OCI-LY1 (cell line): Measurements from ENCODE around the gene CCER1.
A peak's percentile ranks its signal among the peaks of the same experiment; 100 is the strongest.

Experiments
- H2AFZ ChIP-seq: fragments of 200-600 bp; sonication (generic), shearing (Covaris generic); 2 replicates; pipeline ENCODE4 v1.6.0; 2014; ENCODE audit warnings: antibody characterized with exemption, mild to moderate bottlenecking, low read length
- H3F3A ChIP-seq: fragments of 200-600 bp; sonication (generic), shearing (Covaris generic); 2 replicates; pipeline ENCODE4 v1.6.0; 2014; ENCODE audit warnings: mild to moderate bottlenecking, antibody characterized with exemption, low read length, moderate library complexity; ENCODE audit not compliant: insufficient read depth
- H3K27ac ChIP-seq: fragments of 200-600 bp; sonication (generic); 2 replicates; pipeline ENCODE4 v1.5.1; 2014; ENCODE audit warnings: low read length, mixed run types, mild to moderate bottlenecking, low read depth; ENCODE audit not compliant: poor library complexity, severe bottlenecking
- H3K27me3 ChIP-seq: fragments of 200-600 bp; sonication (generic); 2 replicates; pipeline ENCODE4 v1.6.0; 2014; ENCODE audit warnings: antibody characterized with exemption, mild to moderate bottlenecking, low read length, moderate library complexity; ENCODE audit not compliant: insufficient read depth
- H3K36me3 ChIP-seq: fragments of 200-600 bp; sonication (generic); 2 replicates; pipeline ENCODE4 v1.6.1; 2014; ENCODE audit warnings: mild to moderate bottlenecking, antibody characterized with exemption, low read length, moderate library complexity, mixed read lengths; ENCODE audit not compliant: insufficient read depth
- H3K4me1 ChIP-seq: fragments of 200-600 bp; sonication (generic); 2 replicates; pipeline ENCODE4 v1.5.1; 2014; ENCODE audit warnings: mild to moderate bottlenecking, low read length, moderate library complexity; ENCODE audit not compliant: insufficient read depth, severe bottlenecking
- H3K4me2 ChIP-seq: fragments of 200-600 bp; sonication (generic), shearing (Covaris generic); 2 replicates; pipeline ENCODE4 v1.6.1; 2014; ENCODE audit warnings: low read length
- H3K4me3 ChIP-seq: fragments of 200-600 bp; sonication (generic); 2 replicates; pipeline ENCODE4 v1.5.1; 2014; ENCODE audit warnings: low read length, low read depth, mild to moderate bottlenecking, mixed read lengths; ENCODE audit not compliant: poor library complexity, severe bottlenecking
- H3K79me2 ChIP-seq: fragments of 200-600 bp; shearing (Covaris generic); 2 replicates; pipeline ENCODE4 v1.6.1; 2016; ENCODE audit warnings: mixed run types, low read length, mixed read lengths; ENCODE audit not compliant: insufficient read depth
- H3K9ac ChIP-seq: fragments of 200-600 bp; sonication (generic), shearing (Covaris generic); 2 replicates; pipeline ENCODE4 v1.6.1; 2014; ENCODE audit warnings: mild to moderate bottlenecking, low read length, mixed read lengths
- H3K9me2 ChIP-seq: fragments of 200-600 bp; sonication (generic), shearing (Covaris generic); 2 replicates; pipeline ENCODE4 v1.6.1; 2014; ENCODE audit warnings: low read depth, mild to moderate bottlenecking, low read length, mixed read lengths
- H3K9me3 ChIP-seq: fragments of 200-600 bp; shearing (Covaris generic); 2 replicates; pipeline ENCODE4 v1.6.1; 2014; ENCODE audit warnings: low read length, mixed read lengths
- H4K20me1 ChIP-seq: fragments of 200-600 bp; sonication (generic), shearing (Covaris generic); 2 replicates; pipeline ENCODE4 v1.6.0; 2016; ENCODE audit warnings: mild to moderate bottlenecking, low read length; ENCODE audit not compliant: insufficient read depth
- EZH2 ChIP-seq: fragments of 200-600 bp; sonication (generic), shearing (Covaris generic); IDR thresholded peaks from 2 replicates; pipeline ENCODE4 v1.8.0; 2017; ENCODE audit warnings: borderline replicate concordance, mixed run types, mild to moderate bottlenecking, antibody characterized with exemption, low read length, moderate library complexity, mixed read lengths
- TF ChIP-seq, protein P1 (sequence below): fragments of 200-600 bp; sonication (generic), shearing (Covaris generic); IDR thresholded peaks from 2 replicates; pipeline ENCODE4 v1.5.1; 2017; ENCODE audit warnings: mild to moderate bottlenecking, antibody characterized with exemption, low read length, moderate library complexity, mixed read lengths

Gene CCER1

DNA sequence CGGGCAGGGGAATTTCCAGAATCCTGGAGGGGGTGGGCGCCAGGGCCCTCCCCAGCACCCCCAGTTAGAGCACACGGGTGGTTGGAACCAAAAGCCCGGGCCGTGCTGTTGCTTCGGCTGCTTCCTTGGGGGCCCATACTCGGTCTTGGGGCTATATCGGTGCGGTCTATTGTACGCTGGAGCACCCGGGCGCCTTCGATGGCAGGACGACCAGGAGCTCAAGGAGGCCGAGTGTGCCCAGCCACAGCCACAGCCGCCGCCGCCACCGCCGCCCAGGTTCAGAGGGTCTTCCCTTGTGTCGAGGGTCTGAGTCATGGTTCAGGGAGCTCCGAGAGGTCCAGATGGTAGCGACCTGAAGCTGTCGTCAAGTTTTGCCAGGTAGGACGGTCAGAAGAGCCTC lies 548 bp downstream of the CCER1 start:
- no peaks in the 10 kb centered on the region for H3K9me3 ChIP-seq
- no peak overlapping the region for H2AFZ ChIP-seq
- no peaks in the 10 kb centered on the region for H4K20me1 ChIP-seq
- H3K4me2 ChIP-seq: no peak overlapping the region
- no peak overlapping the region for H3K27ac ChIP-seq
- no peaks in the 10 kb centered on the region for H3K79me2 ChIP-seq
- TF ChIP-seq, protein P1, sequence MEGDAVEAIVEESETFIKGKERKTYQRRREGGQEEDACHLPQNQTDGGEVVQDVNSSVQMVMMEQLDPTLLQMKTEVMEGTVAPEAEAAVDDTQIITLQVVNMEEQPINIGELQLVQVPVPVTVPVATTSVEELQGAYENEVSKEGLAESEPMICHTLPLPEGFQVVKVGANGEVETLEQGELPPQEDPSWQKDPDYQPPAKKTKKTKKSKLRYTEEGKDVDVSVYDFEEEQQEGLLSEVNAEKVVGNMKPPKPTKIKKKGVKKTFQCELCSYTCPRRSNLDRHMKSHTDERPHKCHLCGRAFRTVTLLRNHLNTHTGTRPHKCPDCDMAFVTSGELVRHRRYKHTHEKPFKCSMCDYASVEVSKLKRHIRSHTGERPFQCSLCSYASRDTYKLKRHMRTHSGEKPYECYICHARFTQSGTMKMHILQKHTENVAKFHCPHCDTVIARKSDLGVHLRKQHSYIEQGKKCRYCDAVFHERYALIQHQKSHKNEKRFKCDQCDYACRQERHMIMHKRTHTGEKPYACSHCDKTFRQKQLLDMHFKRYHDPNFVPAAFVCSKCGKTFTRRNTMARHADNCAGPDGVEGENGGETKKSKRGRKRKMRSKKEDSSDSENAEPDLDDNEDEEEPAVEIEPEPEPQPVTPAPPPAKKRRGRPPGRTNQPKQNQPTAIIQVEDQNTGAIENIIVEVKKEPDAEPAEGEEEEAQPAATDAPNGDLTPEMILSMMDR: no peak
- no peak for TF ChIP-seq EZH2
- H3F3A ChIP-seq: no peaks in the 10 kb centered on the region
- H3K36me3 ChIP-seq: no peaks in the 10 kb centered on the region
- no peaks in the 10 kb centered on the region for H3K27me3 ChIP-seq
- no peaks in the 10 kb centered on the region for H3K4me1 ChIP-seq
- H3K9ac ChIP-seq: no peak overlapping the region
- no peaks in the 10 kb centered on the region for H3K9me2 ChIP-seq
- no peak overlapping the region for H3K4me3 ChIP-seq

GRCh38 chr12:90953956-90954421 lies 987 bp downstream of the CCER1 start:
- no peaks in the 10 kb centered on the region for H3F3A ChIP-seq
- H3K4me1 ChIP-seq: no peaks in the 10 kb centered on the region
- H3K9me3 ChIP-seq: no peaks in the 10 kb centered on the region
- H3K27me3 ChIP-seq: no peaks in the 10 kb centered on the region
- H2AFZ ChIP-seq: no peak overlapping the region
- no peak overlapping the region for H3K4me3 ChIP-seq
- H3K27ac ChIP-seq: no peak overlapping the region
- H3K79me2 ChIP-seq: no peaks in the 10 kb centered on the region
- H3K9me2 ChIP-seq: no peaks in the 10 kb centered on the region
- H3K9ac ChIP-seq: no peak overlapping the region
- no peaks in the 10 kb centered on the region for H4K20me1 ChIP-seq
- no peaks in the 10 kb centered on the region for H3K36me3 ChIP-seq
- no peak overlapping the region for H3K4me2 ChIP-seq
- TF ChIP-seq EZH2: no peak
- TF ChIP-seq, protein P1: peak; percentile 83

GRCh38 chr12:90951432-90952105 lies 3.4 kb downstream of the CCER1 start:
- H3K9me3 ChIP-seq: no peaks in the 10 kb centered on the region
- H3K79me2 ChIP-seq: no peaks in the 10 kb centered on the region
- no peak overlapping the region for H3K4me2 ChIP-seq
- no peaks in the 10 kb centered on the region for H3K4me1 ChIP-seq
- H3K27me3 ChIP-seq: no peaks in the 10 kb centered on the region
- no peak overlapping the region for H3K9ac ChIP-seq
- no peaks in the 10 kb centered on the region for H4K20me1 ChIP-seq
- no peak overlapping the region for H3K27ac ChIP-seq
- no peaks in the 10 kb centered on the region for H3F3A ChIP-seq
- no peak overlapping the region for H2AFZ ChIP-seq
- H3K4me3 ChIP-seq: no peak overlapping the region
- TF ChIP-seq EZH2: no peak
- TF ChIP-seq, protein P1: no peak
- no peaks in the 10 kb centered on the region for H3K36me3 ChIP-seq
- H3K9me2 ChIP-seq: no peaks in the 10 kb centered on the region
